ENCODE results near the gene CTNNA3. TPM values are rescaled to one million over a fixed set of nuclear protein-coding genes. Genes with fewer than 3 reads are reported as not detected.

Gene CTNNA3
- total and polyA plus RNA-seq, 9 donors, result 4.1 to 18.8 (median 6.3) TPM

GRCh38 chr10:67015225-67015624 is 680.8 kb downstream of the CTNNA3 start:
- WGBS (ENCODE audit: insufficient coverage), result no CpG with 5 or more reads among the region's 1 CpG
- DNase-seq, result no peak
- Histone ChIP-seq H3K27me3 (ENCODE audit: control insufficient read depth, insufficient read depth, low read length) (no peaks in the 10 kb centered on the region), H3K4me3 (ENCODE audit: low read length) (no peak overlapping the region), H3K36me3 (ENCODE audit: control insufficient read depth, insufficient read depth, low read length) (no peaks in the 10 kb centered on the region), H3K9me3 (replicated peaks; ENCODE audit: control insufficient read depth, low read depth, low read length) (no peaks in the 10 kb centered on the region), H3K4me1 (ENCODE audit: control insufficient read depth, insufficient read depth, low read length) (no peaks in the 10 kb centered on the region), H3K27ac (ENCODE audit: low read length) (no peak overlapping the region)

GRCh38 chr10:67011981-67012380 is 684.0 kb downstream of the CTNNA3 start:
- no peaks in the 10 kb centered on the region for H3K4me1 ChIP-seq (ENCODE audit: control insufficient read depth, insufficient read depth, low read length)
- no peak overlapping the region for H3K4me3 ChIP-seq (ENCODE audit: low read length)
- no peaks in the 10 kb centered on the region for H3K27me3 ChIP-seq (ENCODE audit: control insufficient read depth, insufficient read depth, low read length)
- WGBS (ENCODE audit: insufficient coverage), result 60% methylated on average over 1 of the region's 3 CpGs
- H3K36me3 ChIP-seq (ENCODE audit: control insufficient read depth, insufficient read depth, low read length), result no peaks in the 10 kb centered on the region
- no peak overlapping the region for H3K27ac ChIP-seq (ENCODE audit: low read length)
- H3K9me3 ChIP-seq (replicated peaks; ENCODE audit: control insufficient read depth, low read depth, low read length), result no peaks in the 10 kb centered on the region
- DNase-seq, result no peak

GRCh38 chr10:67011480-67011879 is 684.5 kb downstream of the CTNNA3 start:
- H3K27ac ChIP-seq (ENCODE audit: low read length), result no peak overlapping the region
- no peaks in the 10 kb centered on the region for H3K27me3 ChIP-seq (ENCODE audit: control insufficient read depth, insufficient read depth, low read length)
- H3K9me3 ChIP-seq (replicated peaks; ENCODE audit: control insufficient read depth, low read depth, low read length), result no peaks in the 10 kb centered on the region
- H3K36me3 ChIP-seq (ENCODE audit: control insufficient read depth, insufficient read depth, low read length), result no peaks in the 10 kb centered on the region
- H3K4me1 ChIP-seq (ENCODE audit: control insufficient read depth, insufficient read depth, low read length), result no peaks in the 10 kb centered on the region
- no peak for DNase-seq
- WGBS (ENCODE audit: insufficient coverage), result no CpG with 5 or more reads among the region's 1 CpG
- H3K4me3 ChIP-seq (ENCODE audit: low read length), result no peak overlapping the region

- no peak for DNase-seq
- H3K9me3 ChIP-seq (replicated peaks; ENCODE audit: control insufficient read depth, low read depth, low read length), result no peaks in the 10 kb centered on the region
- no peaks in the 10 kb centered on the region for H3K36me3 ChIP-seq (ENCODE audit: control insufficient read depth, insufficient read depth, low read length)
- H3K27ac ChIP-seq (ENCODE audit: low read length), result no peak overlapping the region
- no CpG with 5 or more reads among the region's 1 CpG for WGBS (ENCODE audit: insufficient coverage)
- no peaks in the 10 kb centered on the region for H3K27me3 ChIP-seq (ENCODE audit: control insufficient read depth, insufficient read depth, low read length)
- no peaks in the 10 kb centered on the region for H3K4me1 ChIP-seq (ENCODE audit: control insufficient read depth, insufficient read depth, low read length)
- H3K4me3 ChIP-seq (ENCODE audit: low read length), result no peak overlapping the region
These were observed 690.0 kb downstream of the CTNNA3 start for GRCh38 chr10:67005981-67006380.

GRCh38 chr10:67004690-67005089 is 691.3 kb downstream of the CTNNA3 start:
- DNase-seq, result no peak
- Histone ChIP-seq H3K9me3 (replicated peaks; ENCODE audit: control insufficient read depth, low read depth, low read length) (no peaks in the 10 kb centered on the region), H3K36me3 (ENCODE audit: control insufficient read depth, insufficient read depth, low read length) (no peaks in the 10 kb centered on the region), H3K4me1 (ENCODE audit: control insufficient read depth, insufficient read depth, low read length) (no peaks in the 10 kb centered on the region), H3K4me3 (ENCODE audit: low read length) (no peak overlapping the region), H3K27me3 (ENCODE audit: control insufficient read depth, insufficient read depth, low read length) (no peaks in the 10 kb centered on the region), H3K27ac (ENCODE audit: low read length) (no peak overlapping the region)
- whole genome bisulfite sequencing (ENCODE audit: insufficient coverage), result no CpG with 5 or more reads among the region's 2 CpGs

GRCh38 chr10:66999762-67000545 is 696.0 kb downstream of the CTNNA3 start:
- Histone ChIP-seq H3K4me1 (ENCODE audit: control insufficient read depth, insufficient read depth, low read length) (no peaks in the 10 kb centered on the region), H3K27me3 (ENCODE audit: control insufficient read depth, insufficient read depth, low read length) (no peaks in the 10 kb centered on the region), H3K4me3 (ENCODE audit: low read length) (no peak overlapping the region), H3K9me3 (replicated peaks; ENCODE audit: control insufficient read depth, low read depth, low read length) (no peaks in the 10 kb centered on the region), H3K27ac (ENCODE audit: low read length) (no peak overlapping the region), H3K36me3 (ENCODE audit: control insufficient read depth, insufficient read depth, low read length) (no peaks in the 10 kb centered on the region)
- WGBS (ENCODE audit: insufficient coverage), result no CpG with 5 or more reads among the region's 3 CpGs
- no peak for DNase-seq

- peak; percentile 32 for DNase-seq
- Histone ChIP-seq H3K4me1 (ENCODE audit: control insufficient read depth, insufficient read depth, low read length) (no peaks in the 10 kb centered on the region), H3K9me3 (replicated peaks; ENCODE audit: control insufficient read depth, low read depth, low read length) (no peaks in the 10 kb centered on the region), H3K36me3 (ENCODE audit: control insufficient read depth, insufficient read depth, low read length) (no peaks in the 10 kb centered on the region), H3K4me3 (ENCODE audit: low read length) (no peak overlapping the region), H3K27ac (ENCODE audit: low read length) (no peak overlapping the region), H3K27me3 (ENCODE audit: control insufficient read depth, insufficient read depth, low read length) (no peaks in the 10 kb centered on the region)
- no CpG with 5 or more reads among the region's 1 CpG for WGBS (ENCODE audit: insufficient coverage)
These were observed 699.0 kb downstream of the CTNNA3 start for GRCh38 chr10:66996996-66997395.

- H3K27ac ChIP-seq (ENCODE audit: low read length), result no peak overlapping the region
- DNase-seq, result no peak
- WGBS (ENCODE audit: insufficient coverage), result no CpG with 5 or more reads among the region's 1 CpG
- H3K36me3 ChIP-seq (ENCODE audit: control insufficient read depth, insufficient read depth, low read length), result no peaks in the 10 kb centered on the region
- no peaks in the 10 kb centered on the region for H3K27me3 ChIP-seq (ENCODE audit: control insufficient read depth, insufficient read depth, low read length)
- H3K4me3 ChIP-seq (ENCODE audit: low read length), result no peak overlapping the region
- H3K9me3 ChIP-seq (replicated peaks; ENCODE audit: control insufficient read depth, low read depth, low read length), result no peaks in the 10 kb centered on the region
- no peaks in the 10 kb centered on the region for H3K4me1 ChIP-seq (ENCODE audit: control insufficient read depth, insufficient read depth, low read length)
These were observed 705.7 kb downstream of the CTNNA3 start for GRCh38 chr10:66990143-66990830.

- DNase-seq, result no peak
- Histone ChIP-seq H3K4me3 (ENCODE audit: low read length) (no peak overlapping the region), H3K27ac (ENCODE audit: low read length) (no peak overlapping the region), H3K4me1 (ENCODE audit: control insufficient read depth, insufficient read depth, low read length) (peaks cover 2% of the 10 kb centered on the region), H3K9me3 (replicated peaks; ENCODE audit: control insufficient read depth, low read depth, low read length) (no peaks in the 10 kb centered on the region), H3K36me3 (ENCODE audit: control insufficient read depth, insufficient read depth, low read length) (no peaks in the 10 kb centered on the region), H3K27me3 (ENCODE audit: control insufficient read depth, insufficient read depth, low read length) (no peaks in the 10 kb centered on the region)
These were observed 712.5 kb downstream of the CTNNA3 start for GRCh38 chr10:66983475-66983818.

GRCh38 chr10:66982792-66983474 is 713.1 kb downstream of the CTNNA3 start:
- Histone ChIP-seq H3K27ac (ENCODE audit: low read length) (no peak overlapping the region), H3K4me1 (ENCODE audit: control insufficient read depth, insufficient read depth, low read length) (peaks cover 2% of the 10 kb centered on the region), H3K9me3 (replicated peaks; ENCODE audit: control insufficient read depth, low read depth, low read length) (no peaks in the 10 kb centered on the region), H3K27me3 (ENCODE audit: control insufficient read depth, insufficient read depth, low read length) (no peaks in the 10 kb centered on the region), H3K4me3 (ENCODE audit: low read length) (no peak overlapping the region), H3K36me3 (ENCODE audit: control insufficient read depth, insufficient read depth, low read length) (no peaks in the 10 kb centered on the region)
- DNase-seq, result peak; percentile 7
- no CpG with 5 or more reads among the region's 6 CpGs for WGBS (ENCODE audit: insufficient coverage)

All from muscle of leg (tissue), 11 donors.